ENCODE measurements around the gene JUN. TPM values are rescaled to one million over a fixed set of nuclear protein-coding genes. Genes with fewer than 3 reads are reported as not detected.

Gene JUN
- total and polyA plus RNA-seq, 2 donors (not counting 3 experiments of a cell fraction or from before 2014, with no cell fraction given), result 88.3 to 89.3 TPM

DNA sequence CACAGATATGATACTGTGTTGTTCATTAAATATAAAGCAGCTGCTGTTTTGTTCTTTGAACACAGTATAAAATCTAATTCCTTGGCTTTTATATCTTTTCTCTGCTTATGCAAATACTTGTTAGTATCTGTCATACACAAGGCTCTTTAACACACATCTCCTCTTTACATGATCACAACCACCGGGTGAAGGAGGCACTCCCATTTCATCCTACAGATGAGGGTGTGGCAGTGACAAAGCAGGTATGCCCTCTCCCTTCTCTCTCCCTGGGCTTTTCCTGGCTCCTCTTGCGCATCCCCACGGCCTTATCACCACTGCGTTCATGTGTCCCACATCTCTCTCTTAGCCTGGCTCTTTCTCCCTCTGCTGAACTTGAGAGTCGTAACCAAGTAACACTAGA lies 38.2 kb downstream of the JUN start:
- no peak overlapping the region for H3K4me3 ChIP-seq (replicated peaks in 1 of 3; ENCODE audit: insufficient read depth in 1 of 3, low read depth in 1 of 3, low read length in 3 of 3)
- H3K79me2 ChIP-seq (ENCODE audit: control insufficient read depth, insufficient read depth, low read length), result no peaks in the 10 kb centered on the region
- H3K4me1 ChIP-seq (ENCODE audit: control insufficient read depth, extremely low read depth, insufficient read depth, low read length), result peaks cover 22% of the 10 kb centered on the region
- CTCF ChIA-PET, result interaction anchor here (0.7 to 1.6 kb wide), 3 partner anchors 18 to 28 kb away, joined by 3 to 6 read pairs (median 4); no protein-coding TSS in a partner anchor
- FAIRE-seq, result no peak
- no peaks in the 10 kb centered on the region for H3K36me3 ChIP-seq (ENCODE audit: control insufficient read depth in 2 of 2, extremely low read depth in 1 of 2, insufficient read depth in 2 of 2, low read length in 2 of 2)
- POLR2A ChIA-PET, result no interaction called here
- no TSS peak for BruUV-seq (replicated peaks)
- no peaks in the 10 kb centered on the region for H3K27me3 ChIP-seq (ENCODE audit: control insufficient read depth in 2 of 2, insufficient read depth in 2 of 2, low read length in 2 of 2)
- H4K20me1 ChIP-seq (replicated peaks; ENCODE audit: control insufficient read depth, extremely low read depth, insufficient read depth, low read length), result no peaks in the 10 kb centered on the region
- H3K27ac ChIP-seq (ENCODE audit: insufficient read depth, low read depth, low read length), result no peak overlapping the region
- no peak overlapping the region for H3K9ac ChIP-seq (replicated peaks; ENCODE audit: extremely low read depth, insufficient read depth, low read length)
- TF ChIP-seq FOS (IDR thresholded peaks at IDR 0.05; ENCODE audit: borderline replicate concordance, insufficient read depth, low read length) (no peak), GATA2 (IDR thresholded peaks at IDR 0.05; ENCODE audit: insufficient read depth, insufficient read length, low read depth, low read length) (no peak), POLR2AphosphoS5 (IDR thresholded peaks at IDR 0.05; ENCODE audit: insufficient read depth, low read depth, low read length) (no peak), EZH2 (IDR thresholded peaks at IDR 0.05; ENCODE audit: borderline replicate concordance, low read depth, low read length, severe bottlenecking) (no peak), POLR2A (IDR thresholded peaks at IDR 0.05; ENCODE audit: low read depth, low read length) (no peak), JUN (IDR thresholded peaks at IDR 0.05; ENCODE audit: borderline replicate concordance, insufficient read depth, insufficient read length, low read depth) (no peak), MYC (IDR thresholded peaks at IDR 0.05; ENCODE audit: low read depth, low read length) (no peak)
- TF ChIP-seq, protein P1, sequence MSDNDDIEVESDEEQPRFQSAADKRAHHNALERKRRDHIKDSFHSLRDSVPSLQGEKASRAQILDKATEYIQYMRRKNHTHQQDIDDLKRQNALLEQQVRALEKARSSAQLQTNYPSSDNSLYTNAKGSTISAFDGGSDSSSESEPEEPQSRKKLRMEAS (IDR thresholded peaks at IDR 0.05; ENCODE audit: insufficient read depth, insufficient read length), result no peak
- TF ChIP-seq, protein P2, sequence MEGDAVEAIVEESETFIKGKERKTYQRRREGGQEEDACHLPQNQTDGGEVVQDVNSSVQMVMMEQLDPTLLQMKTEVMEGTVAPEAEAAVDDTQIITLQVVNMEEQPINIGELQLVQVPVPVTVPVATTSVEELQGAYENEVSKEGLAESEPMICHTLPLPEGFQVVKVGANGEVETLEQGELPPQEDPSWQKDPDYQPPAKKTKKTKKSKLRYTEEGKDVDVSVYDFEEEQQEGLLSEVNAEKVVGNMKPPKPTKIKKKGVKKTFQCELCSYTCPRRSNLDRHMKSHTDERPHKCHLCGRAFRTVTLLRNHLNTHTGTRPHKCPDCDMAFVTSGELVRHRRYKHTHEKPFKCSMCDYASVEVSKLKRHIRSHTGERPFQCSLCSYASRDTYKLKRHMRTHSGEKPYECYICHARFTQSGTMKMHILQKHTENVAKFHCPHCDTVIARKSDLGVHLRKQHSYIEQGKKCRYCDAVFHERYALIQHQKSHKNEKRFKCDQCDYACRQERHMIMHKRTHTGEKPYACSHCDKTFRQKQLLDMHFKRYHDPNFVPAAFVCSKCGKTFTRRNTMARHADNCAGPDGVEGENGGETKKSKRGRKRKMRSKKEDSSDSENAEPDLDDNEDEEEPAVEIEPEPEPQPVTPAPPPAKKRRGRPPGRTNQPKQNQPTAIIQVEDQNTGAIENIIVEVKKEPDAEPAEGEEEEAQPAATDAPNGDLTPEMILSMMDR (IDR thresholded peaks at IDR 0.05; ENCODE audit: extremely low read depth in 1 of 2, insufficient read depth in 1 of 2, low read depth in 1 of 2, low read length in 2 of 2), result no peak
- peak overlapping the region; percentile 15 for H2AFZ ChIP-seq (ENCODE audit: low read depth, low read length)
- H3K9me1 ChIP-seq (replicated peaks; ENCODE audit: control insufficient read depth, extremely low read depth, insufficient read depth, low read length), result no peaks in the 10 kb centered on the region
- DNase-seq (ENCODE audit: low read depth, low spot score), result no peak
- dilution Hi-C loops (cut with MboI; ENCODE audit: extremely low pct_ligation_motif_present, low sequenced_read_pairs), result no loop called here
- H3K9me3 ChIP-seq (replicated peaks; ENCODE audit: control insufficient read depth, insufficient read depth, low read length), result no peaks in the 10 kb centered on the region
- intact Hi-C loops (cut with micrococcal nuclease), result no loop called here
- H3K4me2 ChIP-seq (ENCODE audit: insufficient read depth, low read length), result no peak overlapping the region

Measured in endothelial cell of umbilical vein (primary cell).